HG02970 (cell line): ENCODE measurements around the gene FBLN2.
"Not testable (repeated sequence)": the region's sequence is repeated elsewhere in the genome, so short reads cannot be mapped to it uniquely, and the experiment has no call there.

Source experiments
- ATAC-seq: cut with Tn5 transposase; IDR thresholded peaks from one replicate; pipeline ENCODE4 v1.9.1; 2021; ENCODE audit warnings: mild to moderate bottlenecking, moderate library complexity, moderate number of reproducible peaks; ENCODE audit not compliant: unreplicated experiment, low FRiP score

The FBLN2 gene

DNA sequence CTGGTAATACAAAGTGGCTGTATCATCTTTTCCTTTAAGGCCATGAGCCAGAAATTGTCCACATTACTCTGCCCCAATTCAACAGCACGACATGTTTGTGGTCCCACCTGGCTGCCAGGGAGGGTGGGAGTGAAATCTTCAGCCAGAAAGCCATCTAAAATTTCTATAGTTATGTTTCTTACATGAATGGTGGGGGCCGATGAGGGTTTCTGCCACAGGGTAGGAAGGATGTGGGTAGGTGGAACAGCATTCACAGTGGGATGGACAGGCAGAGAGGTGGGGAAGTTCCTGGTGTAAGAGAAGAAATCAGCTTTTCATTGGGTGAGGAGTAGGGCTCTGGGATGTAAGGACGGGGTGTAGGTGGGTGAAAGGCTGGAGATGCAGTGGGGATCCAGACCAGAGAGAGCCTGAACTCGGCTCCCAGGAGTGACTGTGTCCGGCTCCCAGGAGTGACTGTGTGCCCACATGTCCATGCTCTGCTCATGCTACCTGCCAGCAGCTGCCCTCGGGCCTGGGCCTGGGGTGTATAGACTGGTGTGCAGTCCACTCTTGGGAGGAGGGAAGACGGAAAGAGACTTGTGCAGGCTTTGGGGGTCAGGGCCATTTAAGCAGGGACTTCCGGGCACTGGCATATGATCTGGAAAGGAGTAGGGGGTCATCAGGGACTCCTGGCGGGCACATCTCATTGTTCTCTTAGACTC lies 3.8 kb upstream of the FBLN2 start:
- ATAC-seq, result no peak

GRCh38 chr3:13545952-13546454 lies 2.9 kb upstream of the FBLN2 start:
- ATAC-seq, result no peak

GRCh38 chr3:13546667-13547171 lies 2.2 kb upstream of the FBLN2 start:
- no peak for ATAC-seq

GRCh38 chr3:13547591-13548371 lies 1.1 kb upstream of the FBLN2 start:
- ATAC-seq, result no peak

DNA sequence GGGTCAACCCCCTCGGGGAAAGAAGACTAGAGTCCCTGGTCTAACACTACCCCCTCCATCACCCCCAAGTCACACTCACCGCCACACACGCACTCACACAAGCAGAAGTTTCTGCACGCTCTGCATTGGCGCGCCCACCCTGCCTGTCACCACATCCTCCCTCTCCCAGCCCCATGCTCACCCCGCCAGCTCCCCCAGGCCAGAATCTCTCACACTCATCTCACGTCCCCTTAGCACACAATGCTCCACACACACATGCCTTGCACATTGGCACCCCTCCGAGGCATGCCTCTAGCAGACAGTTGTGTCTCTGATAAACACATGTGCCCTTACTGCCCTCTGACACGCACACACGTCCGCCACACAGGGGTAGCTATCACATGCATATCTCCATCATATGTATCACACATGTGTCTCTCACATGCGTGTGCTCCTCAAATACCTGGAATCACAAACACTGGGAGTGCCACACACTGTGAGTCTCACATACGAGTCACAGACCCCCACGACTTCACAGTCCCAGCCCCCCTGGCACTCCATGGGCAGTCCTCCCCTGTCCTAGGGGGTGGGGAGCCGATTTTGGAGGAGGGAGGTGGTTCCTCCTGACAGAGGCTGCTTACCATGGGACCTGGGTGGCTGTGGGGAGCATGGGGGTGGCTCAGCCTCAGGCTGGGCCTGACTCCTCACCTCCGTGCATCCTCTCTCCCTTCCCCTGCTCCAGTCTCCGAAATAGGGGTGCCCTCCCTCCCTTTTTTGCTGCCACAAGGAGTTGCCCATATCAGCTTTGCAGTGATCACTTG lies 898 bp downstream of the FBLN2 start:
- ATAC-seq, result no peak

DNA sequence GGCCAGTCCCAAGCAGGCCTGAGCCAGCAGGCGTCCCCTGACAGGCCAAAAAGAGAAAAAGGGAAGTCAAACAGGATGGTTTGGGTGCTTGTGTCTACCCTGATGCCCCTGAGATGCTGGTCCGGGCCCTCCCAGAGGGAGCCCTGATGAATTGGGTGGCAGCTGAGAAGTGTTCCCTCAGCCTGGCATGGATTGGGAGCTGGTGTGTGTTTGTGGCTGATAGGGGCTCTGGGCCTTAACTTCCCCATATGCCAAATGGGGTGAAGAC lies 1.4 kb downstream of the FBLN2 start:
- ATAC-seq, result no peak

GRCh38 chr3:13550791-13551360 lies 2.0 kb downstream of the FBLN2 start:
- no peak for ATAC-seq

GRCh38 chr3:13552857-13553652 lies 4.1 kb downstream of the FBLN2 start:
- ATAC-seq, result no peak

GRCh38 chr3:13553686-13554085 lies 4.8 kb downstream of the FBLN2 start:
- ATAC-seq, result no peak

- no peak for ATAC-seq
Measured at GRCh38 chr3:13555753-13556152, 6.8 kb downstream of the FBLN2 start.

- ATAC-seq, result no peak
Measured at GRCh38 chr3:13556207-13556606, 7.3 kb downstream of the FBLN2 start.

DNA sequence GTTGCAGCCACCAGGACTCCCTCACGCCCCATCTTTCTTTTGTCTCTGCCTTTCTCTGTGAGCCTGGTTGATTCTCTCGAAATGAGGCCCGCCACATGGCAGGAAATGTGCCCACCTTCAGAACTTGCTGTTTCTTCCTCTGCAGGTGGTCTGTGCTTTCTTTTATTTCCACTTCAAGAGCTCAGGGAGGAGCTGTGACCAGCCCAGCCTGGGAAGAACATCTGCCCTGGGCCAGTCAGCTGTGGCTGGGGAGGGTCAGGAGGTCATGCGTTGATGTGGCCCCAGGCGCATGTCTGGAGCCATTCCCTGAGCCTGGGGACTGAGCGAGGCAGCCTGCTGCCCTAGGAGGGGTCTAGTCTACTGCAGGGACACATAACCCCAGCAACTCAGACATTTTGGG lies 8.0 kb downstream of the FBLN2 start:
- no peak for ATAC-seq

DNA sequence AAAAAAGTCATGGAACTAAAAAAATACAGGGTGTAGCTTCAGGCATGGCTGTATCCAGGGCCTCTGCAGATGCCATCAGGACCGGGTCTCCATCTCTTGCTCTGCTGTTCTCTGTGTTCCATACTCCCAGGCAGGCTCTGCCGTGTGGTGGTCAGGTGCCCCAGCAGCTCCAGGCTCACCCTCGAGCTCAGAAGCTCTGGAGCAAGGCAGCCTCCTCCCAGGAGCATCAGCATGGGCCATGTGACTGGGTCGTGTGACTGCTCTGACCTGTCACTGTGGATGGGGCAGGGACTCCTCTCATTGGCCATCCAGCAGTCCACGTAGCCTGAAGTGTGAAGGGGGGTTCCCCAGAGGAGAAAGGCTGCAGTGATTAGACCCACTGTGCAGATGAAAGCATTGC lies 8.5 kb downstream of the FBLN2 start:
- no peak for ATAC-seq

DNA sequence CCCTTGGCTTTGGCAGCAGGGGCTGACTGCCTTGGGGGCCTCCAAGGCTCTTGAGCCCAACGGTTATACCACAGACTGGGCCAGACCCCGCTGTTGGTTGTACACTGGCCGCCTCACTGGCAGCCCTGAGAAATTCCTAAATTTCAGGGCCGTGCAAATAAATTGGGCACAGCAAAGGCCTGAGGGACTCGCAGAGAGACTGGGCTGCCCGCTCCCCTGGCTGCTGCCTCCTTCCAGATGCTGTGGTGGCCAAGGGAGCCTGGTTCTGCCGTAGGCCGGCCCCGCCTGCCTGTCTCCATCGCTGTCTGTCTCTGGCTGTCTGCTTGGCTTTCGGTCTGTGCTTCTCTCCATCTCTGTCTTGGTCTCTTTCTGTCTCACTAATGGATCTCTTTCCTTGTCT lies 9.0 kb downstream of the FBLN2 start:
- no peak for ATAC-seq

GRCh38 chr3:13558651-13559050 lies 9.7 kb downstream of the FBLN2 start:
- ATAC-seq, result no peak

DNA sequence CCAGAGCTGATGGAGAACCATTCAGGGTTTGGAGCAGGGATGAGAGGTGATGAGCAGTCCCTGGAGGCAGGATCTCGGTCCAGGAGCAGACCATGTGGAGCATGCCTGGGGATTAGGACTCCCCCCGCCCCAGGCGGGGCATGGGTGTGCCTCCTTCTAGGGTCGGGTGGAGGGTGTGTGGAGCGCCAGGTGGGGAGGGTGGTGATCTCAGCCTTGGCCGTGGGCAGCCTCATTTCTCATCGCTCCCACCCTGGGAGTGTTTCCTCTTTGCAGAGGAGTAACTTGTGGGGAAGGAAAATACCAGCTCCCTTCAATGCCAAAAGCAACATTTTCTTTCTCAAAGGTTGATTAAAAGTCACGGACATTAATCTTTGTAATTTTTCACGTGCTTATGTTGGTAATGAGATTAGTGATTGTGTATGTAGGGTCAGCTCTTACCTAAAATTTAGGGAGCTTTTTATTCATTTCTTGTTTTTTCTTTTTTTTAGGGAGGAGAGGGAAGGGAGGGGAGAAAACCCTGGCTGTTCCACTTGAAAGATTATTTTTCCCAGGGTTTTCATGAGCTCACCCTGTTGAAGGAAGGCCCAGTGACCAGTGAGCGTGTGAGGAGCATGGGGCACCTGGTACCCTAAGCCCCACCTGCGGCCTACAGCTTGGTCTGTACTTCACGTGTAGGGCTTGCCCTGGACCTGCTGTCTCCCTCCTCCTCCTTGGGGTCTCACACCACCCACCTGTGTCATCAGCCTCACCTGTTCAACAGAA lies 11.0 kb downstream of the FBLN2 start:
- no peak for ATAC-seq

- ATAC-seq, result no peak
Measured at GRCh38 chr3:13561376-13561775, 12.5 kb downstream of the FBLN2 start.

GRCh38 chr3:13561967-13562366 lies 13.0 kb downstream of the FBLN2 start:
- ATAC-seq, result no peak

DNA sequence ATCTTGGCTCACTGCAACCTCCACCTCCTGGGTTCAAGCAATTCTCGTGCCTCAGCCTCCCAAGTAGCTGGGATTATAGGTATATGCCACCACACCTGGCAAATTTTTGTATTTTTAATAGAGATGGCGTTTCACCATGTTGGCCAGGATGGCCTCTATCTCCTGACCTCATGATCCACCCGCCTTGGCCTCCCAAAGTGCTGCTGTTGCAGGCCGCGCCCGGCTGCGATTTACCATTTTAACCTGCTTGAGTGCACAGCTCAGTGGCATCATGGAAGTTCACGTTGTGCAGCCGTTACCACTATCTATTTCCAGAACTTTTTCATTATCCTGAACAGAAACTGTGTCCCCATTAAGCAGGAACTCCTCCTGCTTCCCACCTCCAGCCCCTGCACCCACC lies 13.5 kb downstream of the FBLN2 start:
- not testable (repeated sequence) for ATAC-seq
